Measurements from ENCODE around the gene LRRC56.

Gene LRRC56

DNA sequence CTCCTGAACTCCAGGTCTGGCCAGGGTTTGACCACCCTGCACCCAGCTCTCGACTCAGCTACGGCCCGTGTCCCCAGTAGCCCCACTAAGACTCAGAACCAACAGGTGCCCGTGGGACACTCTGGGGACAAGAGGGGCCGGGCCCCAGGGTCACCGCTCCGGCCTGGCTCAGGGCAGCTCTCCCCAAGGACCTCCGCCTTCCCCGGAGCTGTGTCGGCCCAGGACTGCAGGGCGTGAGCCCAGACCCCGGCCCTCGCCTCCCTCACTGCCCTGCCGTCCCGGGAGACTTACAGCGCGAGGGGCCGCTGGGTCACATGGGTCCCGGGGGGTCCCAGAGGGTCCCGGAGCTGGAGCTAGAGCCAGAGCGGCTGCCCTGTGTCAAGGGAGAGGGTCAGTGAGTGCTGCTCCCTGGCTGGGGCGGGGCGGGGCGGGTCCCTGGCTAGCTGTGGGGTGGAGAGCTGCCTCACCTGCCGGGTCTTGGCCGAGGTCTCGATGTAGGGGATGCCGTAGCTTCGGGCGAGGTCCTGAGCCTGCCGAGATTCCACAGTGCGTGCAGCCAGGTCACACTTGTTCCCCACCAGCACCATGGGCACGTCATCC is 4.2 kb upstream of the LRRC56 start:
- no peak overlapping the region for H3K4me3 ChIP-seq (ENCODE audit: low read depth, low read length)
- TF ChIP-seq, protein P1, sequence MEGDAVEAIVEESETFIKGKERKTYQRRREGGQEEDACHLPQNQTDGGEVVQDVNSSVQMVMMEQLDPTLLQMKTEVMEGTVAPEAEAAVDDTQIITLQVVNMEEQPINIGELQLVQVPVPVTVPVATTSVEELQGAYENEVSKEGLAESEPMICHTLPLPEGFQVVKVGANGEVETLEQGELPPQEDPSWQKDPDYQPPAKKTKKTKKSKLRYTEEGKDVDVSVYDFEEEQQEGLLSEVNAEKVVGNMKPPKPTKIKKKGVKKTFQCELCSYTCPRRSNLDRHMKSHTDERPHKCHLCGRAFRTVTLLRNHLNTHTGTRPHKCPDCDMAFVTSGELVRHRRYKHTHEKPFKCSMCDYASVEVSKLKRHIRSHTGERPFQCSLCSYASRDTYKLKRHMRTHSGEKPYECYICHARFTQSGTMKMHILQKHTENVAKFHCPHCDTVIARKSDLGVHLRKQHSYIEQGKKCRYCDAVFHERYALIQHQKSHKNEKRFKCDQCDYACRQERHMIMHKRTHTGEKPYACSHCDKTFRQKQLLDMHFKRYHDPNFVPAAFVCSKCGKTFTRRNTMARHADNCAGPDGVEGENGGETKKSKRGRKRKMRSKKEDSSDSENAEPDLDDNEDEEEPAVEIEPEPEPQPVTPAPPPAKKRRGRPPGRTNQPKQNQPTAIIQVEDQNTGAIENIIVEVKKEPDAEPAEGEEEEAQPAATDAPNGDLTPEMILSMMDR (IDR thresholded peaks at IDR 0.05; ENCODE audit: borderline replicate concordance, insufficient read depth, low read depth, low read length), result no peak

DNA sequence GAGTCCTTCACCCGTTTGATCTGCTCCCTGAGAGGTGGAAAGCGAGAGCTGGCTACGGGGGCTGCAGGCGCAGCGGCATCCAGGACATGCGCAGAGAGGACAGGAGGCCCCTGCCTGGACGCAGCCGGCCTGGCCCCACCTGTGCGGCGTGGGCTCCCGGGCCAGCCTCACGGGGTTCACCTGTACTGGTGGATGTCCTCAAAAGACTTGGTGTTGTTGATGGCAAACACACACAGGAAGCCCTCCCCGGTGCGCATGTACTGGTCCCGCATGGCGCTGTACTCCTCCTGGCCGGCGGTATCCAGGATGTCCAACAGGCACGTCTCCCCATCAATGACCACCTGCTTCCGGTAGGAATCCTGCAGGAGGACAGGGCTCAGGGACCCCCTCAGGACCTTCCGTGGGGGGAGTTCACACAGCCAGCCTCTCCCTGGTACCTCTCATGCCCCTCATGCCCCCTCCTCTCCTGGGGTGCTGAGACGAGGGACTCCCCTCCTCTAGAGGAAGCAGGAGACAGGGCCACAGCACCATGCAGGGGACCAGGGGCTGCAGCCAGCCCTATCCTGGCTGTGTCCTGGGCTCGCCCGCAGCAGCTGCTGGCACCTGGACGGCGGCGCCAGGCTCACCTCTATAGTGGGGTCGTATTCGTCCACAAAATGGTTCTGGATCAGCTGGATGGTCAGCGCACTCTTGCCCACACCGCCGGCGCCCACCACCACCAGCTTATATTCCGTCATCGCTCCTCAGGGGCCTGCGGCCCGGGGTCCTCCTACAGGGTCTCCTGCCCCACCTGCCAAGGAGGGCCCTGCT is 3.5 kb upstream of the LRRC56 start:
- H3K4me3 ChIP-seq (ENCODE audit: low read depth, low read length), result peak overlapping the region; percentile 83
- TF ChIP-seq, protein P1 (IDR thresholded peaks at IDR 0.05; ENCODE audit: borderline replicate concordance, insufficient read depth, low read depth, low read length), result no peak

DNA sequence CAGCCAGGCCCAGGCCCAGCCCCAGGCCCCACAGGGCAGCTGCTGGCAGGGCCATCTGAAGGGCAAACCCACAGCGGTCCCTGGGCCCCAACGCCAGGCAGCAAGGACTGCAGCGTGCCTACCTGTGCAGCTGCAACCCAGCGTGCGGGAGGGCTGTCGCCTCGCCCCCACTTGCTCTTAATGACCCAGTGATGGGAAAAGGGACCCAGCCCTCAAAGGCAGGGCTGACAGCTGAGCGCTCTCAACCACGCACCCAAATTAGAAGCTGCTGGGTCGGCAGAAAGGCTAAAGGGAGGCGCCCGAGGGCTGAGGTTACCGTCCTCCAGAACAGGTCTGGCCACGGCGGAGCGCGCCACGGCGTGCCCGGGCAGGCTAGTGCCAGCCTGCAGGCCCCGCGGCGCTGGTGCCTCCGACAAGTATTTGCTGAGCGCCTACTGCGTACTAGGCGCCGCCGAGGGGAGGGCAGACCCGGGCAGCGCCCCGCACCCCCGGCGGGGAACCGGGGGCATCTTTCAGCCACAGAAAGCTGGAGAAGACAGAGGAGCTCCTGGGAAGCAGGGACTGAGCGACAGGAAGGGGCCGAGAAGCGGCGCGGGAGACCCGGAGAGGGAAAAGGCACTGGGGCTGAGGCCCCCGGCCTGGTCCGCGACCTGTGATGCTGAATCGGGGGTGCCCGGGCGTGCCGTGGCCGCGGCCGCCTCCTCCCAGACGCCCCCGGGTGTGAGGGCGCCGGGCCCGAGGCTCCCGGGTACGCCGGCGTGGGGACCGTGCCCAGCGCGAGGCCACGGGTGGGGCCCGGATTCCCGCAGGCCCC is 2.7 kb upstream of the LRRC56 start:
- TF ChIP-seq, protein P1 (IDR thresholded peaks at IDR 0.05; ENCODE audit: borderline replicate concordance, insufficient read depth, low read depth, low read length), result no peak
- peak overlapping the region; percentile 83 for H3K4me3 ChIP-seq (ENCODE audit: low read depth, low read length)

DNA sequence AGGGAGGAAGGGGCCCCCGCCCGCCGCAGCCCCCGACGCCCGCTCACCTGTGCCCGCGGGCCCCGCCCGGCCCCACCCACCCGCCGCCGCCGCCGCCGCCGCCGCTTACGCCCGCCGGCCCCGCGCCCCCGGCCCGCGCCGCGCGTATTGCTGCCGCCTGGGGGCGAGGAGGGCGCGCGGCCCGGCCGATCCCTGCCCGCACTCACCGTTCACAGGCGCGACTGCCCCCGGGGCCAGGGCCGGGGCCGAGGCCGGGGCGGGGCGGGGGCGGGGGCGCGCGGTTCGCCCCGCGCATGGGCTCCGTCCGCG is 2.2 kb upstream of the LRRC56 start:
- TF ChIP-seq, protein P1 (IDR thresholded peaks at IDR 0.05; ENCODE audit: borderline replicate concordance, insufficient read depth, low read depth, low read length), result no peak

DNA sequence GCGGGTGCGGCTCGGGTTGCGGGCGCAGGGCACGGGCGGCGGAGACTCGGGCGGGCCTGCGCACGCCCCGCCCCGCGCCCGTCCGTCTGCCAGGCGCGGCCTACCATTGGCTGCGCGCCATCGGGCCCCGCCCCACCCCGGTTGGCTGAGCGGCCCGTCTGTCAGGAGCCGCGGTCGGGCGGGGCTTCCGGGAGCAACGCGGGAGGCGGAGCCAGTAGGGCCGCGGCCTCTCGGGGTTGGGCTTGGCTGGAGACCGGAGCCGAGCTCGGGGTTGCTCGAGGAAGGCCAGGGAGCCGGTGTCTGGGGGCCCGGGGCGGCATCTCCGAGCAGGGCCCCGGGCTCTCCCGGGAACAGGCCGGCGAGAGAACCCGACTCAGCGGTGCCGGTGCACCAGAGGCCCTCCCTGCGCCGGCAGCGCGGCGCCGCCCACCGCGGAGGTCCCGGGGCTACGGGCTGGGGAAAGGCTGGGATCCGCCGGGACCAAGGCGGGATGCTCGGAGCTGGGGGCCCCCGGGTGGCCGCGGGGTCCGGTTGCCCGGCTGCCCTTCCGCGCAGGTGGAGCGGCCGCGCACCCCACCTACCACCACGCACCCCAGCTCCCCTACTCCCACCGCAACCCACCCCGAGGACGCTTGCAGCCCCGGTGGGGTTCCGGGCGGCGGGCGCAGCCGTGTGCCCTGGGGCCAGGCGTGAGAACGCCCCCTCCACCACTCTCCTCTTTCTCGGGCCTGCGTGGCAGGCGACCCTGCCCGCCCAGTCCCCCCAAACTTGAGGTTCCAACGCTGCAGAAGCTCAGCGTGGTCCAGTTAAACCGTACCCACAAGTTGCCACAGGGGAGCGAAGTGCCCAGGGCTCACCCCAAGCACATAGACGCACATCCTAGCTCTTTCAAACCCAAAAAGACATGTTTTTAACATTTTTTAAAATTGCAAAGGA is 1.5 kb upstream of the LRRC56 start, which contains the start of gene HRAS:
TSS of gene HRAS (minus strand) at position 58 of the 936 bp plus-strand sequence.
- TF ChIP-seq, protein P1 (IDR thresholded peaks at IDR 0.05; ENCODE audit: borderline replicate concordance, insufficient read depth, low read depth, low read length), result no peak
- peak within 1 kb of the TSS; percentile 83 for H3K4me3 ChIP-seq (ENCODE audit: low read depth, low read length)

More for the DNA sequence above, 2.2 kb upstream of the LRRC56 start:
- peak overlapping the region; percentile 83 for H3K4me3 ChIP-seq (ENCODE audit: low read depth, low read length)

DNA sequence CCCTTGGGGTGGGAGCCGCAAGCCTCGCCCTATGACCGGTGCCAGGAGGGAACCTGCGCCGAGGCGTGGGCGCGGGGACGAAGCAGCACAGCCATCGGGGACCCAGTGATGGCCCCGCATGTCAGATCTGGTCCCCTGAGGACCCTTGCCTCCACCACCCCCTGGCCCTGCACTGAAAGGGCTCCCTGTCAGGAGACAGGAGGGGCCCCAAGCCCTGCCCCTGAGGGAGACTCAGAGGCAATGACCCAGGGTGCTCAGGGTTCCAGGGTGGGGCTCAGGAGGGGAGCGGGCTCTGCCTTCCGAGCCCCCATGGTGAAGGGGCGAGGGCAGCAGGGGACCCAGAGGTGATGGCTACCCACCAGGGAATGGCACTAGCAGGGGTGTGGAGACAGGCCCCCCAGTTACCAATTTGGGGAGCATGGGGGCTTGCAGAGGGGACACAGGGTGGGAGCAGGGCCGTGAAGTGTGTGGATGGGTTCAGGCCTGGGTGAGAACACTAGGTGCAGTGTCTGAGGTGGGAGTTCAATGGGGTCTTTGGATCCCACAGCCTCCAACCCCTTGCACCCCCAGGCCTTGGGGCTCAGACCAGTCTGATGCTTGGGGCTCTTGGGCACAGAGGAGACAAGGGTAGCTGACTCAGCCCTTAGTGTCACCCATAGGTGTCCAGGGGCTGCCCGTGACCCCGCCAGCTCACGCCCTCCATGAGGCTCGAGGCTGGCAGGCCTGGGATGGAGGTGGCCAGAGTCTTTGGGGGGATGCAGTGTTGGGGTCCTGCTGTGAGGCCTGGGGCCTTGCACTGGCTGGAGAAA is 499 bp downstream of the LRRC56 start:
- H3K4me3 ChIP-seq (ENCODE audit: low read depth, low read length), result peak overlapping the region; percentile 53
- TF ChIP-seq, protein P1 (IDR thresholded peaks at IDR 0.05; ENCODE audit: borderline replicate concordance, insufficient read depth, low read depth, low read length), result no peak

All from GM12875 (cell line).